Hippocampal formation (tissue), 2 donors: Measurements from ENCODE around the gene LATS1.
"Not testable (repeated sequence)": the region's sequence is repeated elsewhere in the genome, so short reads cannot be mapped to it uniquely, and the experiment has no call there.

Experiments used
- DNase-seq, 2 donors: peaks; one replicate each; lab custom pipeline; 2025; lab: John Stamatoyannopoulos, UW

Gene LATS1

DNA sequence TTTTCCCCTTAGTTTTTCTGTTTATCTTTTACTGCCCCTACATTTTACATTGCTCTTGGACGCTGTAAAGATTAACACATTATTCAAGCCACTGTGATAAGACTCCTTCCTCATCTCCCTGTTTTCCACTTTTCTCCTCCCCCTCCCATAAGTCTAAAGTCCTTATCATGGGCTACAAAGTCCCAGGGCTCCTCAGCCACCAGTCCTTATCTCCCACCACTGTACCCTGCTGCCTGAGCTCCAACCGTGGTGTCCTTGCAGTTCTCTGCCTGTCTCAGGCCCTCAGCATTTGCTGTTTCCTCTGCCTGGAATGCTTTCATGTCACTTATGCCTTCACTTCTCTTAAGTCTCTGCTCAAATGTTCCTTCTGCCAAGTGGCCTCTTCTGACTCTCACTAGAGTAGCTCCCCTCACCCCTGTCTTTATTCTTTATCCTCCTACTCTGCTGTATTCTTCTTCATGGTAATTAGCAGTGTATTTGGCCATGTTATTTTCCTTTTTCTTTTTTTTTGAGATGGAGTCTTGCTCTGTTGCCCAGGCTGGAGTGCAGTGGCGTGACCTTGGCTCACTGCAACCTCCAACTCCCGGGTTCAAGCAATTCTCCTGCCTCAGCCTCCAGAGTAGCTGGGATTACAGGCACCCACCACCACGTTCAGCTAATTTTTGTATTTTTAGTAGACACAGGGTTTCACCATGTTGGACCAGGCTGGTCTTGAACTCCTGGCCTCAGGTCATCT is 10.8 kb upstream of the LATS1 start:
- DNase-seq, result no peak

DNA sequence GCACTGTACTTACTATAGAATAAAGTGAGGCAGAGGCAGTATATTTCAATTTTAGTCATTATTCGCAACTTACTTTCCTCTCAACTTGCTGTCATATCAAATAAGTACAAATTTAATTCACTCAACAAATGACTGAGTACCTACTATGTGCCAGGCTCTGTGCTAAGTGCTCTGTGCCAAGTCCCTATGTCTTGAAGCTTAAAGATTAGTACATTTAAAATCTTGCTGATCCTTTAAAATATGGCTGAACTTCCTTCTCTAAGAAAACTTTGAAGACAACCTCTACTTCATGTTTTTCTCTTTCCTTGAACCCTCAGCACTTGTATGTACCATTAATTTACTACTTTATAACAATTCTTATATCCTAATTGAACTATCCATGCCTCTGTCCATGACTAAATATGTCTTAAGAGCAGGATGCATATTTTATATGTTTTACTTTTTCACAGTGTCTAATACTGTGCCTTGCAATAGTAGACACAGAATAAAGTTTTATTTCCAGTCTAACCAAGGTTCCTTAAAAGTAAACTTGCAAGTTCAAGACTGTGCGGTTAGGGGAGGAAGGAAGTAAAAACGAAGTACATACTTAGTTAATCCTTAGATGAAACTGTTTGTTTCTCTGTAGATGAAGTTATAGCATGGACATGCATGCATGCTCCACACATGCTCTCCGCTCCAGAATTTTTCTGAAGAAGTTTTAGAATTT is 10.0 kb upstream of the LATS1 start:
- peak in 1 of 2 donors; percentile 12 for DNase-seq

DNA sequence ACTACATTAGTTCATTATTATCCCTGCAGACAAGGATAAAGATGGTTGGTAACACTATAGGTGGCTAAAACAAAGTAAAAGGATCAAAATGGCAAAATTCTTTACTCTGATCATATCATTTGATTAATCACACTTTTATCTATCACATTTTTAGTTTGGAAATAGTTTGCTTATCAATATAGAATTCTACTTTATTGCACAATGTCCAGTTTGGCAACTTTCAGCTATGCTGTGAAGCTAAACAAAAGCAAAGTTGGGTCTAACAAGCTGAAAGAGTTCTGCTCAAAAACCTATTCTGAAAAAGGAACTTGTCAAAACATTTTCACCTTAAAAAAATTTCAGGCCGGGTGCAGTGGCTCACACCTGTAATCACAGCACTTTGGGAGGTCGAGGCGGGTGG is 7.9 kb upstream of the LATS1 start:
- DNase-seq, result no peak

DNA sequence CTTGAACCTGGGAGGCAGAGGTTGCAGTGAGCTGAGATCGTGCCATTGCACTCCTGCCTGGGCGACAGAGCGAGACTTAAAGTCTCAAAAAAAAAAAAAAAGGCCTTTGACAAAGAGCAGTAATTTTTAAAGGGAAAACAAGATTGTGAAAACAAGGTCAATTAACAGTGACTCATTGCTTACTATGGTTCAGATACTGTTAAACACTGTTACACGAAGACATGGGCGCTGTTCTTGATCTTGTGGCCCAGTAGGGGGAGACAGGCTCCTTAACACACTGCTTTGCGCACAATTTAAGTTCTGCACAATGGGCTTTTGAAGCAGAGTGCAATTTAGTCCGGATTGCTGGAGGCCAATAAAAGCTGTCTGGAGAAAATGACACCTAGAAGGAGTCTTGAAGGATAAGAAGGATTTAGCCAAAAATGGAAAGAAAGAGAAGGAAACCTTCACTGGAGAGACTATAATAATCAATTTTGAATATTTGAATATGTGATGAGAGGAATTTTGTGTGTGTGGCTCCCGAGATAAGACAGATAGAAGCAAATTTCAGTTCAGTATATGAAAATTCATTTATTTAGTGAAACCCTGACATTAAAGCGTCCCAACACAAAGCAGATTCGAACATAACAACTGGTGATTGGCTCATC is 6.0 kb upstream of the LATS1 start:
- DNase-seq, result peak; percentile 50 to 88

DNA sequence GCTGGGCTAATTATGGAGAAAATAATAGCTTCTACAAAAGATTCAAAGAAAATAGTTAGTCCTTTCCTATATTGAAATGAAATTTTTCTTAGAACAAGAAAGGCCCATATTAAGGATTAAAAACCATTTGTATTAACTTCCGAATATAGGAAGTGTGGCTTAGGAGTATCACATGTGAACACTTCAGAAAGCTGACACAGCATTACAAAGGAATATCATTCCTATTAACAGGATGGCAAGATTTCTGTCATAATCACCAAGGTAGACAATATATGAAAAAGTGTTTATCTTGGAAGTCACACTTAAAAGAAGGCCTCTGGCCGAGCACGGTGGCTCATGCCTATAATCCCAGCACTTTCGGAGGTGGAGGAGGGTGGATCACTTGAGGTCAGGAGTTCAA is 5.4 kb upstream of the LATS1 start:
- DNase-seq, result no peak

DNA sequence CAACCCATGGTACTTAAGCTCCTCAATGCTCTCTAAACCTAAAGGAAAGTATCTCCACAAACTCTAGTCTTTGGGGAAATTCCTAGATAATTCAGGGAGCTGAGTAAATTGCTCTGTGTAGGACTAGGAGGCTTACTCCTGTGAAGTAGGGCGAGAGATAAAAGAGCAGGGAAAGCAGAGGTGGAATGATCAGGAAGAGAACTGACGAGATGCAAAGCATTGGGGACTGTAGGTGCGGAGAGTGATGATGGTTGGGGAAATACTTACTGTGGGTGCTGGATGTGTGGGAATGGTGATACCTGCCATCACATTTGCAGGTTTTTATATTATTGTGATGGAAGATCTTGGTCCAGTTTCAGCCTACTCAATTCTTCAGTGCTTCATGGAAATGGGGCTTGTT is 1.6 kb upstream of the LATS1 start:
- DNase-seq, result no peak

DNA sequence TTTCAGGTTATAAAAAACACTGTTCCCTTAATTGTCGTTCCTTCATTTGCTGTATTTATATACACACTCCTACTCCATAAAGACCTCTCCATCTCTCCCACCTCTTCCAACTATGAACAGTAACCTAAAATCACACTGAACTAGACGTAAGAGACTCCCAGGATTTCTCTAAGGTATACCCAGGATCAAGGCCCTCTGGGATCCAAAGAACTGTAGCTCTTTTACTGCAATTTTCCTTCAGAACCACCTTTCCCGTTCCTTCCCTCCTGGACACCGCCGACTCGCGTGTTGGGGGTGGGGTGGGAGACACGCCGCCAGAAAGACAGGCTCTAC is 680 bp downstream of the LATS1 start:
- no peak for DNase-seq

DNA sequence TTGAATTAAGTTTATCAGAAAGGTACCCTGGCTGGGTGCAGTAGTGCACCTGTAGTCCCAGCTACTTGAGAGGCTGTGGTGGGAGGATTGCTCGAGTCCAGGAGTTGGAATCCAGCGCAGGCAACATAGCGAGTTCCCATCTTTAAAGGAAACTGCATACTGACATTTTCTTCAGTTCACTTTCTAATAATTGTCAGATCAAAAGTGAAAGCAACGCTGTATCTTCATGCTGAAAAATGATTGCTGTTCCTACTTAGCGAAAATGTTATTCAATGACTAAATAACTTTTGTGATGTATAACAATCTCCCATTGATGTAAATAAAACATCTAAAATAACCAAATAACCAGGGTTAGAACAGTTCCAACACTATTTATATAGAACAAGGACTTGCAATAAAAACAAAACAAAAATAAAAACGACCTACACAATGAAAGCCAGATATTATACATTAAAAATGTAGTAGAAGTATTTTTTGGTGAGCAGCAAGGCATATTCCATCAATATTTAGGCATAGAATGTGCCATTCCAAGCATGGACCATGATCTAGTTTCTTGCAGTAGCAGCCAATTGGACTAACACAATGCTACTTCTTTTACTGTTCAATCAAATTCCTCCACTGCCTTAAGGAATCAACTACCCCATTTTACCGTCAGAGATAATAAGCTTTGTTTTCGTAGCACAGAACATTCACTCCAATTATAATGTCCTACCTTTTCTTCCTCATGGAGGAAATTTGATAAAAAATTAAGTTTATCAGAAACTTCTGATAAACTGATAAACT is 1.5 kb downstream of the LATS1 start:
- DNase-seq, result no peak

DNA sequence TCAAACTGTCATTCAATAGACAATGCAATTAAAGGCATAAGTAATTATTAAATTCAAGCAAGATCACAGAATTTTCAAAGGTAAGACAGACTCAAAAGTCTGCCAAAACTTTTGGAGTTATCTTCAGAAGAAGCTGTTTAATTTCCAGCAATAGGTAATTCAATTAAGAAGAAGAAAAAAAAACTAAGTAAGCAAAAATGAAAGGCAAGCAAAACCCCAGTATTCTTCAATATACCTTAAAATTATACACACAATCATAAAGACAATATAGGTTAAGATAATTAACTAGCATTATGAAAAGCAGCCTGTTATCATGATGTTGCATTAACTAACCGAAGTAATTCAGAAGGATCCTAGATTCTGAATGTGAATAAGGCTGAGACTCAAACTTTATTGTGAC is 3.5 kb downstream of the LATS1 start:
- DNase-seq, result no peak

DNA sequence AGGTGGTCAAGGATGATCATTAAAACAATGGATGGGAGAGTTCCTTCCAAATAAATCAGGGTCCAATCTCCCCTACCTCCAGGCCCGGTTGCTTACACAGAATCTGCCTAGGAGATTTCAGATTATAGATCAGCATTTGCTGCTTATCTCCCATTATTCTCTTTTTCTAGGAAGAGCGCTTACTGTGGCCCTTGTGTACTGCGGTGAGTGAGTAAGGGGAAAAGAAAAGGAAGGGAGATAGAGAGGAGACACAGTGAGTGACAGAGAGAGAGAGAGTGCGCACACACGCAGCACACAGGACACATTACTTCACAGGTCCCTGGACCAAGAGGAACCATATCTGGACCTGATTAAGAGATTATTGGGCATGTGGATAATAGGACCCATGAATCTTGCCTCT is 6.2 kb downstream of the LATS1 start:
- no peak for DNase-seq

DNA sequence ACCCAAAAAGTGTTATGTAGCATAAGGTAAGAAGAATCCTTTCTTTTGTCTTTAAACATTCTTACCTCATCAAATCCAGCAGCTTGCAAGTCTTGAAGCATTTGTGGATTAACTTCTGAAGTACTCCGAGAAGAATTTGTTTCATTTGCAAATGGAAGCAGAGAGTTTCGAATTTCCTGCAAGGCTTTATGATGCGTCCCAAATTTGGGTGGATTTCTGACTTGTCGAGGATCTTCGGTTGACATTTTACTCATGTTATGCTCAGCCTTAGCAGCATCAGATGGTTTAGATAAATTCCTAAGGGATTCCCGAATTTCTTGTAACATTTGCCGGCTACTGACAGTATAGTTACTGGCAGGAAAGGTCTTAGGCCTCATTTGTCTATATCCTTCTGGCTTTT is 16.2 kb downstream of the LATS1 start:
- no peak for DNase-seq

DNA sequence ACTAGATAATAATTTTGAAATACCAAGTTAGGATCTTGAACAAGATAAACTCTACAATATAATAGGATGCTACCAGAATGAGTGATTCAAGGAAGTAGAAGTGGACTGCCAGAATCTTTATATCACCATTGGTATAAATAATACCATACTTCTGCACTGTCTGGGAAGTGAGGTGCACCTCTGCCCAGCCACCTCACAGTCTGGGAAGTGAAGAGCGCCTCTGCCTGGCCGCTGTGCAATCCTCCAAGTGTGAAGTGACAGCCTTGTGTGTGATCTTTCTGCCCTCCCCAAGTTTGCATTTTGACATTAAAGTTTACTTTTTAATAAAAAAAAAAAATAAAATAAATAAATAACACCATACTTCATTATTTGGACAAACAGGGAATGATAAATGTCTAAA is 18.8 kb downstream of the LATS1 start:
- no peak for DNase-seq

DNA sequence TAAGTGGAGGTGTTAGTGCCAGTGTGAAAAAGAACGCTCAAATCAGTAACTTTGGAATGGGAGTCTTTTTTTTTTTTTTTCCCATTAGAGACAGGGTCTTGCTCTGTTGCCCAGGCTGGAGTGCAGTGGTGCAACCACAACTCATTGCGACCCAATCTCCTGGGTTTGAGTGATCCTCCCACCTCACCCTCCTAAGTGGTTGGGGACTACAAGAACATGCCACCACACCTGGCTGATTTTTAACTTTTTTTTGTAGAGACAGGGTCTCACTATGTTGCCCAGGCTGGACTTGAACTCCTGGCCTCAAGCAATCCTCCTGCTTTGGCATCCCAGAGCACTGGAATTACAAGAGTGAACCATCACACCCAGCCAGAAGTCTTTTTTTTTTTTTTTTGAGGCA is 19.7 kb downstream of the LATS1 start:
- DNase-seq, result no peak

DNA sequence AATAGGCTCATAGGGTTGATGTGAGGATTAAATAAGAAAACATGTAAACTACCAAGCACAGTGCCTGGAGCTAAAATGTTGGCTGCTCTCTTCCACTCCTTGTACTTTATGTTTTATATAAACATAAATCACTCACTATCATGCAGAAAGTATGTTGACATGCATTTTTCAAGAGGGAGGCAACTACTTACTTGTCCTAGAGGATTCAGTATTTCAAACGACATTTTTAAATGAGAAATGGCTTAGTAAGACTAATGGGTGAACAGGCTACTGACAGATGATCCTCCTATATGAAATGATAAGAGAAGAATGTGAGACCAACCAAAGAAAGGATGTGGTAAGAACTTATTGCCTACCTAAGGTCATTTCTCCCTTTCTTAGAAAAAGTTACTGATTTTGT is 21.0 kb downstream of the LATS1 start:
- DNase-seq, result no peak

DNA sequence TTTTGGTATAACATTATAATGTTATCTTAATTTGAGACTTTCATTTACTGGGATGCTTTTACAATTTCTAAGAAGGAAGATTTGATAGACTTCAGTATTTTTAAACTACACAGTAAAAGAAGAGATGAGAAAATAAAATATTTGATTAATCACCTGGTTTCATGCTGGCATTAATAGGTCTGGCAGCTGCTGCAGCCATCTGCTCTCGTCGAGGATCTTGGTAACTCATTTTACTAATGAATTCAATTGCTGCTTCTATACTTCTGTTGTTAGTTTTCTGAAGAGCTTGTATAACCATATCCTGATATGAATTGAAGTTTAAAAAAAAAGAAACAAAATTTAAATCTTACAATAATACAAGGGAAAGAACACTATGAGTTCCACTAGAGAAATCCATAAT is 23.0 kb downstream of the LATS1 start:
- no peak for DNase-seq

DNA sequence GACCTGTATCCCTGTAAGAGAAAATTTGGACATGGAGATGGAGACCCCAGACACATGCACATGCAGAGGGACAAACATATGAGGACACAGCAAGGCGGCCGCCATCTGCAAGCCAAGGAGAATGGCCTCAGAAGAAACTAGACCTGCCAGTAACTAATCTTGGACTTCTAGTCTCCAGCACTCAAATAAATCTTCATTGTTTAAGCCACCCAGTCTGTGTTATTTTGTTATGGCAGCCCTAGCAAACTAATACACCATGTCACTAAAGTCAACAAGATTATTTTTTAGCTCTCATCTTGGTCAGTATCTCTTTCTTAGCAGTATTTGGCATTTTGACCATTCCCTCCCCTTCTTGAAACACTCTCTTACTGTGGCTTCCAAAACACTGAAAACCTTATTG is 26.7 kb downstream of the LATS1 start:
- DNase-seq, result no peak

DNA sequence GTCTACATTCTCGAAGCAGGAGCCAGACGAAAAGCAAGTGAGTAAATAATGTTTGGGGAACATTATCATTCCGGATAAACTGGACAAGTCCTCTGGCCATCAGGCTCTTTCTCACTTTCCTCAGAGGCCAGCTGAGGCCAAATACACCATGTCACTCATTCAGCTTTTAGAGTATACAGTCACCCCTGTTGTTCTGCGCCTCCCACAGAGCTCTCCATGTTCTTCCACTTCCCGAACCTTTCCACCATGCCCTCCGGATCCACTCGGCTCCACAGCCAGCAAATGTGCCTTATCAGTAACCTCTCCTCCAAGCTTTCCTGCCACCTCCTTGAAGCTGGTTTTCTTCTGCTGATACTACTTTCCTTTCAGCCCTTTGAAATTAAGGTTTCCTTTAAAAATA is 31.7 kb downstream of the LATS1 start:
- DNase-seq, result no peak

DNA sequence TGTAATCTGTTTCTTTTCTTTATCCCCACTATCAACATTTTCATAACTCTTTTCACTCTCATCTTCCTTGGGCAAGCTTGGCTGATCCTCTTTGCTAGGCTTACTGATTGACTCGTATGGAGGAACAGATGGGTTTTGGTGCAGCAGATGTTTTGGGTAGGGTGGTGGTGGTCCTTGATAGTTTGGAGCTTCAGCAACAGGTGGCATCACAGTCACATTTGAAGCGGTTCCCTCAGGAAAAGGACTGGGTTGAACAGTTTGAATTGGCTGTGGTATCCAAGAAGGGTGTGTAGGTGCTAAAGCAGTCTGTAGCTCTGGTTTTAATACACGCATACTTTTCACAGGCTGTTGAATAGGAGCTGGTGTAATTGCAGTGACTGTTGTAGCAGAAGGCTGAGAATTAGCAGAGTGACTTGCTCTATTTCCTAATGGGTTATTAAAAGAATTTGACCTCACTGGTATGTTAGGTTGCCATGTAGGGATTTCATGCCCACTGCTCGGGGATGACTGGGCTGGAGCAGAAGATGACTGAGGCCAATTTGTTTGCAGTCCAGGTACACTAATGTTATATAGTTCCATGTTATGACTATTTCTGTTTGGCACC is 34.5 kb downstream of the LATS1 start:
- peak in 1 of 2 donors; percentile 9 for DNase-seq

DNA sequence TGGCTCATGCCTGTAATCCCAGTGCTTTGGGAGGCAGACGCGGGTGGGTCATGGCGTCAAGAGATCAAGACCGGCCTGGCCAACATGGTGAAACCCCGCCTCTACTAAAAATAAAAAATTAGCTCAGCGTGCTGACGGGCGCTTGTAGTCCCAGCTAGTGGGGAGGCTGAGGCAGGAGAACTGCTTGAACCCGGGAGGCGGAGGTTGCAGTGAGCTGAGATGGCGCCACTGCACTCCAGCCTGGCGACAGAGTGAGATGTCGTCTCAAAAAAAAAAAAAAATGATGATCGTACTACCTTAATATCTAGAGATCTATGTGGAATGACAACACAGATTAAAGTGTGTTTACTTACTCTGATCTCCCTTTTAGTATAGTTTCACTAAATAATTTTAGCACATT is 36.1 kb downstream of the LATS1 start:
- DNase-seq, result not testable (repeated sequence)

DNA sequence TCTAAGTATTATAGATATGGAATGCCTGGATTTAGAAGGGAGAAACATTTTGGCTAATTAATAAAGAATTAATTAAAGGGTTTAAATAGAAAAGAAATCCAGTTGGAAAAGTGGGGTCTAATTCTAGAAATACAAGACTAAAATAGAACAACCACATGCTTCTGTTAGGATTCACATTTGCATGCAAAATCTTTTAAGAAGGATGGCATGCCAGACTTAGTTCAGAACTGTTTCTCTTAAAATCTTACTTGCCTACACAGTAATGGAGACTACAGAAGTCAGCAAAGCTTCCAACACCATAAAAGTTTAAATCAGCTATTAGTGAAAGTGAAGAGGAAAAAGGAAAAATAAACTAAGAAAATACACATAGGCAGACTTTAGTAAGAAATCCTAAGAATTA is 36.7 kb downstream of the LATS1 start:
- peak in 1 of 2 donors; percentile 22 for DNase-seq

DNA sequence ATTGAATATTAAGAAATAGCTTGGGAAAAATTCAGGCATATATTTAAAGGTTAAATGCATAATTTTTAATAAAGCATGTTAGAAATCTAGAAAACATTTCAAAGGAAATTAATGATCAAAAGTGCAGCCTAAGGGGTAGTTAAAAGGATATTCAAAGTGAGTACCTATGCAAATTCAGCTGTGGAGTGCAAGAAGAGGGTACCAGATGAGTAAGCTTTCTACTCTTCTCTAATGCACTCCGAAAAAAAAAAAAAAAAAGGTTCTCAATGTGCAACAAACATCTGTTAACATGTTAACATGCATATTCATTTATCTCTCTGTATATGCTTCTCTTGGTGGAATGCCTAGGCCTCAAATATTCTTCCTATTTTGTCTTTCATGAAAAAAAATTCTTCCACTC is 37.4 kb downstream of the LATS1 start:
- DNase-seq, result no peak

DNA sequence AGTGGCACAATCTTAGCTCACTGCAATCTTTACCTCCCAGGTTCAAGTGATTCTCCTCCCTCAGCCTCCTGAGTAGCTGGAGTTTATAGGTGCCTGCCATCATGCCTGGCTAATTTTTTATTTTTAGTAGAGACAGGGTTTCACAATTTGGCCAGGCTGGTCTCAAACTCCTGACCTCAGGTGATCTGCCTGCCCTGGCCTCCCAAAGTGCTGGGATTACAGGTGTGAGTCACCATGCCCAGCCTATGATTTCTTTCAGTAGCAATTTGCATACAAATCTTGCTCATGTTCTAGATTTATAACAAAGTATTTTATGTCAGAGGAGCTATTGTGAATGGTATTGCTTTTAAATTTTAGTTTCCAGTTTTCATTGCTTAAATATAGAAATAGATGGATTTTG is 45.6 kb downstream of the LATS1 start:
- not testable (repeated sequence) for DNase-seq
